ENCODE data around the gene CHDH.

DNA sequence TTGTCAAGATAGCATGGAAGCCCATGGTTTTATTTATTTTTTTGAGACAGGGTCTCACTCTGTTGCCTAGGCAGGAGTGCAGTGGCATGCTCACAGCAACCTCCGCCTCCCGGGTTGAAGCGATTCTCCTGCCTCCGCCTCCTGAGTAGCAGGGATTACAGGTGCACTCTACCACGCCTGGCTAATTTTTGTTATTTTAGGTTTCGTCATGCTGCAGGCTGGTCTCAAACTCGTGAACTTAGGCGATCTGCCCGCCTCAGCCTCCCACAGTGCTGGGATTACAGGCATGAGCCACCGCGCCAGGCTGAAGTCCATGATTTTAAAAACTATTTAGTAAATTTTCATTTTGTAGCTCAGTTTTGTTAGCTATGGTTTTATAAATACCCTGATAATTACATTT is 38.4 kb upstream of the CHDH start:
- TF ChIP-seq EZH2 (IDR thresholded peaks at IDR 0.05) (no peak), POLR2AphosphoS5 (IDR thresholded peaks at IDR 0.05; ENCODE audit: borderline replicate concordance, low read depth, low read length) (no peak)
